Embryonic facial prominence (tissue), 1 donor: Measurements from ENCODE around the gene VNN1.
"Not testable (repeated sequence)": the region's sequence is repeated elsewhere in the genome, so short reads cannot be mapped to it uniquely, and the experiment has no call there.

Experiments
- DNase-seq: peaks from one replicate; pipeline ENCODE4 v3.0.0-alpha.2; 2016; ENCODE audit errors: extremely low spot score

Gene VNN1

GRCh38 chr6:132673376-132674094, 40.3 kb downstream of the VNN1 start:
- DNase-seq: no peak

GRCh38 chr6:132671295-132671694, 42.6 kb downstream of the VNN1 start:
- no peak for DNase-seq

- DNase-seq: peak; percentile 12
Observed at GRCh38 chr6:132669690-132670291, 44.1 kb downstream of the VNN1 start.

- no peak for DNase-seq
Observed at GRCh38 chr6:132666118-132666517, 47.7 kb downstream of the VNN1 start.

GRCh38 chr6:132664309-132665034, 49.4 kb downstream of the VNN1 start:
- no peak for DNase-seq

- DNase-seq: no peak
Observed at GRCh38 chr6:132663661-132664060, 50.2 kb downstream of the VNN1 start.

GRCh38 chr6:132661906-132662305, 51.9 kb downstream of the VNN1 start:
- DNase-seq: no peak

- DNase-seq: no peak
Observed at GRCh38 chr6:132659082-132659481, 54.8 kb downstream of the VNN1 start, which contains the start of gene TAAR1. Gene TAAR1, minus strand, starts transcription at chr6:132659182. Its CDS starts 13,179 bp downstream, at chr6:132646003.

GRCh38 chr6:132651062-132651461, 62.8 kb downstream of the VNN1 start:
- DNase-seq: no peak

GRCh38 chr6:132650429-132650828, 63.4 kb downstream of the VNN1 start:
- DNase-seq: no peak

- DNase-seq: no peak
Observed at GRCh38 chr6:132648828-132649227, 65.0 kb downstream of the VNN1 start.

GRCh38 chr6:132648356-132648755, 65.5 kb downstream of the VNN1 start:
- no peak for DNase-seq

GRCh38 chr6:132643547-132643946, 70.3 kb downstream of the VNN1 start:
- DNase-seq: no peak

- DNase-seq: not testable (repeated sequence)
Observed at GRCh38 chr6:132637135-132637534, 76.7 kb downstream of the VNN1 start.

- not testable (repeated sequence) for DNase-seq
Observed at GRCh38 chr6:132635906-132636305, 77.9 kb downstream of the VNN1 start.

- DNase-seq: not testable (repeated sequence)
Observed at GRCh38 chr6:132635288-132635687, 78.6 kb downstream of the VNN1 start.

- DNase-seq: no peak
Observed at GRCh38 chr6:132634796-132635195, 79.1 kb downstream of the VNN1 start.

- no peak for DNase-seq
Observed at GRCh38 chr6:132633362-132633761, 80.5 kb downstream of the VNN1 start.
